ENCODE measurements around the gene DLG2.

Gene DLG2

DNA sequence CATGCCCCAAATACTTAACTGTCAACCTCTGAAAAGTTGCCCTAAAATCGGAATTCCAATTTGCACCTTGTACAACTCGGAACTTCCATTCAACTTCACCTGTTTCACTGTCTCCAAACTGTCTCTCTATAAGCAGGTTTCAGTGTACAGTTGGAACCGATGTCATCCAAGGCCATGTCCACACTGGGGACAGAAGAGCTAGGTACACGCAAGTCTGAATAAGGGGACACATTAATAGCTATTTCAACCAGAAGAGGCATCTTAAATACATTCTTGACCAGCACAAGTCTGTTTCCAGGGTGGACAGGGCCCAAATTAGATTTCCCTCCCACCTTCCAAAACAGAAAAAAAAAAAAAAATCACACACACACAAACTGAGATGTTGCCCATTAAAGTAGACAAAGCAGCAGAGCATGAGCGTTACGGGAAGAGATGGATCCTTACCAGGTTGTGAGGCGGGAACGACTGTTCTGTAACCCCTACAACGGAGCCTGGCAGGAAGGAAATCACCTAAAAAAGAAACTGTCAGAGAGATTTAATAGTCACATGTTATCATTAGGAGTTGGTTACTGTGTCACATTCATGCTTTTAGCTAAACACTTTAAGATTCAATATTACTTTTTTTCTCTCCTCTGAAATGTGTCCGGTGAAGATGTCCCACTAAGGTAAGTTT, 36.1 kb upstream of the DLG2 start:
- H4K20me1 ChIP-seq (ENCODE audit: insufficient read depth, low read length), result peaks cover 37% of the 10 kb centered on the region
- H3K27ac ChIP-seq (ENCODE audit: low read length), result peak overlapping the region; percentile 91; the same call in 1 of the 2 replicates
- peak overlapping the region; percentile 97 for H3K4me3 ChIP-seq (ENCODE audit: low read length)
- H3K36me3 ChIP-seq (replicated peaks; ENCODE audit: insufficient read depth, low read length), result peaks cover 15% of the 10 kb centered on the region; the same call in 1 of the 2 replicates
- peak; percentile 20 for DNase-seq
- no peak for TF ChIP-seq EZH2phosphoT487 (IDR thresholded peaks at IDR 0.05; ENCODE audit: low read length)
- no peak for TF ChIP-seq EZH2 (optimal IDR thresholded peaks at IDR 0.05; ENCODE audit: low read depth, low read length)
- TF ChIP-seq, protein P1, sequence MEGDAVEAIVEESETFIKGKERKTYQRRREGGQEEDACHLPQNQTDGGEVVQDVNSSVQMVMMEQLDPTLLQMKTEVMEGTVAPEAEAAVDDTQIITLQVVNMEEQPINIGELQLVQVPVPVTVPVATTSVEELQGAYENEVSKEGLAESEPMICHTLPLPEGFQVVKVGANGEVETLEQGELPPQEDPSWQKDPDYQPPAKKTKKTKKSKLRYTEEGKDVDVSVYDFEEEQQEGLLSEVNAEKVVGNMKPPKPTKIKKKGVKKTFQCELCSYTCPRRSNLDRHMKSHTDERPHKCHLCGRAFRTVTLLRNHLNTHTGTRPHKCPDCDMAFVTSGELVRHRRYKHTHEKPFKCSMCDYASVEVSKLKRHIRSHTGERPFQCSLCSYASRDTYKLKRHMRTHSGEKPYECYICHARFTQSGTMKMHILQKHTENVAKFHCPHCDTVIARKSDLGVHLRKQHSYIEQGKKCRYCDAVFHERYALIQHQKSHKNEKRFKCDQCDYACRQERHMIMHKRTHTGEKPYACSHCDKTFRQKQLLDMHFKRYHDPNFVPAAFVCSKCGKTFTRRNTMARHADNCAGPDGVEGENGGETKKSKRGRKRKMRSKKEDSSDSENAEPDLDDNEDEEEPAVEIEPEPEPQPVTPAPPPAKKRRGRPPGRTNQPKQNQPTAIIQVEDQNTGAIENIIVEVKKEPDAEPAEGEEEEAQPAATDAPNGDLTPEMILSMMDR (IDR thresholded peaks at IDR 0.05; ENCODE audit: low read length), result no peak
- peaks cover 11% of the 10 kb centered on the region; the same call in 1 of the 2 replicates for H3F3A ChIP-seq (ENCODE audit: insufficient read depth, low read length)
- H3K4me1 ChIP-seq (ENCODE audit: low read length), result peaks cover 18% of the 10 kb centered on the region
- no peaks in the 10 kb centered on the region for H3K9me2 ChIP-seq (replicated peaks; ENCODE audit: insufficient read depth, low read length)
- H3K9me3 ChIP-seq (replicated peaks; ENCODE audit: insufficient read depth, low read length), result no peaks in the 10 kb centered on the region
- 0 out of 2 replicates have a peak overlapping the region, but pooled peaks have one; percentile 25 for H2AFZ ChIP-seq (ENCODE audit: low read length)
- H3K9ac ChIP-seq (ENCODE audit: low read length), result peak overlapping the region; percentile 96
- H3K79me2 ChIP-seq (ENCODE audit: low read length), result peaks cover 66% of the 10 kb centered on the region
- H3K4me2 ChIP-seq (ENCODE audit: low read depth, low read length), result peak overlapping the region; percentile 89
- H3K27me3 ChIP-seq (replicated peaks; ENCODE audit: insufficient read depth, low read length), result no peaks in the 10 kb centered on the region

DNA sequence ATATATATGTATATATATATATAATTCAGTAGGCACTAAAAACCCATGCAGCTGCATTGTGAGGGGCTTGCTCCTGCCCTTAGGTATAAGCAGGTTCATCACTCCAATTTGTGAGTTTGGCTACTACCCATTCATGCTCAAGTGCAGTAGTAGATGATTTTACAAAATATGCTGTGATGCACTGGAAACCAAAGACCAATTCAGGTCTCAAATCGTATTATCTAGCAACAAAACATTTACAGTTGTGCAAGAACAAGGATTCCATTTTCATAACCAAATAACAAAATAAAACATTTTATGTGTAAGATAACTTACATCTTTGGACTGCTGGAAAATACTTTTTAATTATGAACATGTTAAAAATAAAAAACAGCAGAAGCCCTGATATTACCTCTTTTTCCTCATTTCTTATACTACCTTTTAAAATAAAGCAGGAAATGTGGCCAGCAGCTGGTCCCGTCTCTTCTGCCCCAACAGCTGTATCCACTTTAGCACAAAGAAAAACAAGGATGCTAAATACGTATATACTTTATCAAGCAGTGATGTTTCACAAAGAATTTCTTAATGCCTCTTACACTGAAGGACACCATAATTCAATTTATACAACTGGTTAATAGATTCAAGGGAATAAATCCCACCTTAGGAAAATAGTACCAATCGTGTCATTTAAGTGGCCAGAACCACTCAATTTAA, 35.0 kb upstream of the DLG2 start:
- H3K9me3 ChIP-seq (replicated peaks; ENCODE audit: insufficient read depth, low read length), result no peaks in the 10 kb centered on the region
- no peak overlapping the region for H2AFZ ChIP-seq (ENCODE audit: low read length)
- no peak overlapping the region for H3K27ac ChIP-seq (ENCODE audit: low read length)
- peaks cover 11% of the 10 kb centered on the region; the same call in 1 of the 2 replicates for H3F3A ChIP-seq (ENCODE audit: insufficient read depth, low read length)
- H3K4me3 ChIP-seq (ENCODE audit: low read length), result peak overlapping the region; percentile 97
- TF ChIP-seq EZH2 (optimal IDR thresholded peaks at IDR 0.05; ENCODE audit: low read depth, low read length), result no peak
- TF ChIP-seq, protein P1 (IDR thresholded peaks at IDR 0.05; ENCODE audit: low read length), result no peak
- no peak for TF ChIP-seq EZH2phosphoT487 (IDR thresholded peaks at IDR 0.05; ENCODE audit: low read length)
- H3K79me2 ChIP-seq (ENCODE audit: low read length), result peaks cover 77% of the 10 kb centered on the region
- peak overlapping the region; percentile 96; the same call in 1 of the 2 replicates for H3K9ac ChIP-seq (ENCODE audit: low read length)
- DNase-seq, result no peak
- no peaks in the 10 kb centered on the region for H3K9me2 ChIP-seq (replicated peaks; ENCODE audit: insufficient read depth, low read length)
- peaks cover 18% of the 10 kb centered on the region for H3K36me3 ChIP-seq (replicated peaks; ENCODE audit: insufficient read depth, low read length)
- H3K4me1 ChIP-seq (ENCODE audit: low read length), result peaks cover 18% of the 10 kb centered on the region
- H3K27me3 ChIP-seq (replicated peaks; ENCODE audit: insufficient read depth, low read length), result no peaks in the 10 kb centered on the region
- peaks cover 37% of the 10 kb centered on the region for H4K20me1 ChIP-seq (ENCODE audit: insufficient read depth, low read length)
- peak overlapping the region; percentile 89 for H3K4me2 ChIP-seq (ENCODE audit: low read depth, low read length)

DNA sequence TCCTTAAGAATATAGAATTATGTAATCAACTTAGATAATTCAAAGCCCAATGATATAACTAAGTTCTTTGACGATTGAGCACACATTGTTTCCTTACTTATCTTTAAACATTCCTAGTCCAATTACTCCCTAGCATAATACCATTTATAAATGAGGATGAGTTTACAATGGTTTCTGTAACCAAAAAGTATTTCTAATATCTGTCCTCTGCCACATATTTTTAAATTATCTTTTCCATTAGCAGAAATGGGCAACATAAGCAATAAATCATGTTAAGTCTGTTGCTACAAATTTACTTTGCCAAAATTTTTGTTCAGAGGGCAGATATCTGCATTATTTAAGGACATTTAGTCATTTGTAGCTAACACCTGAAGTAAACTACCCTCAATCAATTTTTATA, 31.0 kb upstream of the DLG2 start:
- TF ChIP-seq, protein P1 (IDR thresholded peaks at IDR 0.05; ENCODE audit: low read length), result no peak
- no peak for TF ChIP-seq EZH2 (optimal IDR thresholded peaks at IDR 0.05; ENCODE audit: low read depth, low read length)
- no peak for TF ChIP-seq EZH2phosphoT487 (IDR thresholded peaks at IDR 0.05; ENCODE audit: low read length)
- Histone ChIP-seq H3K27me3 (replicated peaks; ENCODE audit: insufficient read depth, low read length) (no peaks in the 10 kb centered on the region), H3K9ac (ENCODE audit: low read length) (no peak overlapping the region), H3K79me2 (ENCODE audit: low read length) (peaks cover 90% of the 10 kb centered on the region), H3K4me3 (ENCODE audit: low read length) (no peak overlapping the region), H4K20me1 (ENCODE audit: insufficient read depth, low read length) (peaks cover 35% of the 10 kb centered on the region), H3K4me1 (ENCODE audit: low read length) (peaks cover 18% of the 10 kb centered on the region), H2AFZ (ENCODE audit: low read length) (no peak overlapping the region), H3K9me2 (replicated peaks; ENCODE audit: insufficient read depth, low read length) (no peaks in the 10 kb centered on the region), H3K27ac (ENCODE audit: low read length) (no peak overlapping the region), H3K36me3 (replicated peaks; ENCODE audit: insufficient read depth, low read length) (peaks cover 21% of the 10 kb centered on the region), H3K9me3 (replicated peaks; ENCODE audit: insufficient read depth, low read length) (no peaks in the 10 kb centered on the region), H3K4me2 (ENCODE audit: low read depth, low read length) (no peak overlapping the region), H3F3A (ENCODE audit: insufficient read depth, low read length) (0 out of 2 replicates have a peak, but pooled peaks cover 5% of the 10 kb centered on the region)
- DNase-seq, result no peak

All from MM.1S (cell line).